Measurements from ENCODE around the gene LPP.

DNA sequence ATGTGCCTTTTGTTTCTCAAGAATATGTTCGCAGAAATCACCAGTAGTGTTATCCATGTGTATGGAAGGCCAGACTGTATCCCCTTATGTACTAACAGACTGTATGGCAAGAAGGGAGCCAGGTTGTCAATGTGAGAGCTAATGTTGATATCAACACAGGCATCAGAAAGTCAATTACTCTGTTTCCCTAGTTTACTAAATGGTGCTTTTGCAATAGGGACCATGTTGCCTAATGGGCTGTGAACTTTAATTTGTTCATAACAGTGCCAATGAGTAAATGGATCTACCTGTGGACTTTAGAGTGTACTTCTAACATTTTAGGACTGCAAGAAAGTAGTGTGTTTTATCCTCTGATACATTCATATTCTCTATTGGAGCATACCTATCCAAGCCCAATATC, 586.1 kb downstream of the LPP start:
- TF ChIP-seq POLR2AphosphoS5 (IDR thresholded peaks at IDR 0.05) (no peak), EP300 (IDR thresholded peaks at IDR 0.05) (no peak), POLR2A (IDR thresholded peaks at IDR 0.05) (no peak)
- TF ChIP-seq, protein P1, sequence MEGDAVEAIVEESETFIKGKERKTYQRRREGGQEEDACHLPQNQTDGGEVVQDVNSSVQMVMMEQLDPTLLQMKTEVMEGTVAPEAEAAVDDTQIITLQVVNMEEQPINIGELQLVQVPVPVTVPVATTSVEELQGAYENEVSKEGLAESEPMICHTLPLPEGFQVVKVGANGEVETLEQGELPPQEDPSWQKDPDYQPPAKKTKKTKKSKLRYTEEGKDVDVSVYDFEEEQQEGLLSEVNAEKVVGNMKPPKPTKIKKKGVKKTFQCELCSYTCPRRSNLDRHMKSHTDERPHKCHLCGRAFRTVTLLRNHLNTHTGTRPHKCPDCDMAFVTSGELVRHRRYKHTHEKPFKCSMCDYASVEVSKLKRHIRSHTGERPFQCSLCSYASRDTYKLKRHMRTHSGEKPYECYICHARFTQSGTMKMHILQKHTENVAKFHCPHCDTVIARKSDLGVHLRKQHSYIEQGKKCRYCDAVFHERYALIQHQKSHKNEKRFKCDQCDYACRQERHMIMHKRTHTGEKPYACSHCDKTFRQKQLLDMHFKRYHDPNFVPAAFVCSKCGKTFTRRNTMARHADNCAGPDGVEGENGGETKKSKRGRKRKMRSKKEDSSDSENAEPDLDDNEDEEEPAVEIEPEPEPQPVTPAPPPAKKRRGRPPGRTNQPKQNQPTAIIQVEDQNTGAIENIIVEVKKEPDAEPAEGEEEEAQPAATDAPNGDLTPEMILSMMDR (IDR thresholded peaks at IDR 0.05) = no peak

All from stomach (tissue), 4 donors.